PFSK-1 (cell line): ENCODE measurements around the gene C1orf210.

Experiments used
- FOXP2 ChIP-seq: optimal IDR thresholded peaks from 2 replicates; pipeline ENCODE3; 2011; ENCODE audit warnings: borderline replicate concordance, control low read depth, inconsistent platforms; ENCODE audit not compliant: insufficient read depth; ENCODE audit errors: extremely low read length, extremely low read depth
- POLR2AphosphoS5 ChIP-seq: IDR thresholded peaks from 2 replicates; pipeline ENCODE4 v1.6.1; 2012; ENCODE audit warnings: low read depth, mild to moderate bottlenecking, control low read depth, low read length, moderate library complexity
- SIN3A ChIP-seq: IDR thresholded peaks from 2 replicates; pipeline ENCODE4 v1.6.1; 2012; ENCODE audit warnings: mild to moderate bottlenecking, low read length, moderate library complexity, borderline replicate concordance; ENCODE audit not compliant: insufficient read depth
- TAF1 ChIP-seq: IDR thresholded peaks from 2 replicates; pipeline ENCODE4 v1.6.1; 2012; ENCODE audit warnings: low read length, control low read depth, borderline replicate concordance; ENCODE audit not compliant: insufficient read depth
- TF ChIP-seq, protein P1 (sequence below), 2 experiments: IDR thresholded peaks; 2 replicates each; pipeline versions ENCODE4 v1.6.1 to v1.8.0; 2011 to 2012; ENCODE audit warnings: low read depth in 2 of 2, low read length in 2 of 2, control low read depth in 1 of 2, inconsistent platforms in 1 of 2, mild to moderate bottlenecking in 1 of 2, moderate library complexity in 1 of 2; ENCODE audit not compliant: insufficient read depth in 1 of 2

Gene C1orf210

DNA sequence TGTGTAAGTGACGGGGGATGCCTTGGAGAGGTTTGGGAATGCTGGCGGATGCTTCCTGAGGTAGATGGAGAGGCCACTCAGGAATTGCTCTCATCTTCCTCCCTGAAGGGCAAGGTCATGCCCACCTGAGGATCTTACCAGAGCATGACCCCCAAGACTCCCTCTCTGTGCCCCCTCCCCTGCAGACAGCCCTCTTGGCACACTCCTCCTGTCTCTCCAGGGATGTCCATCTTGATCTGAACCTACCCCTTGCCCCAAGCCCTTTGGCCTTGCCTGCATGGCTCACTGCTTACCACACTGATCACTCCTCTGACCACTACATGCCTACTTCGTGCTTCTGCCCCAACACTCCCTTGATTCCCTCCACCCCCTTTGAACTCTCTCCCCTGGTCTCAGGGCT, 34.4 kb upstream of the C1orf210 start:
- TF ChIP-seq TAF1 (no peak), SIN3A (no peak), FOXP2 (no peak), POLR2AphosphoS5 (no peak)
- TF ChIP-seq, protein P1, sequence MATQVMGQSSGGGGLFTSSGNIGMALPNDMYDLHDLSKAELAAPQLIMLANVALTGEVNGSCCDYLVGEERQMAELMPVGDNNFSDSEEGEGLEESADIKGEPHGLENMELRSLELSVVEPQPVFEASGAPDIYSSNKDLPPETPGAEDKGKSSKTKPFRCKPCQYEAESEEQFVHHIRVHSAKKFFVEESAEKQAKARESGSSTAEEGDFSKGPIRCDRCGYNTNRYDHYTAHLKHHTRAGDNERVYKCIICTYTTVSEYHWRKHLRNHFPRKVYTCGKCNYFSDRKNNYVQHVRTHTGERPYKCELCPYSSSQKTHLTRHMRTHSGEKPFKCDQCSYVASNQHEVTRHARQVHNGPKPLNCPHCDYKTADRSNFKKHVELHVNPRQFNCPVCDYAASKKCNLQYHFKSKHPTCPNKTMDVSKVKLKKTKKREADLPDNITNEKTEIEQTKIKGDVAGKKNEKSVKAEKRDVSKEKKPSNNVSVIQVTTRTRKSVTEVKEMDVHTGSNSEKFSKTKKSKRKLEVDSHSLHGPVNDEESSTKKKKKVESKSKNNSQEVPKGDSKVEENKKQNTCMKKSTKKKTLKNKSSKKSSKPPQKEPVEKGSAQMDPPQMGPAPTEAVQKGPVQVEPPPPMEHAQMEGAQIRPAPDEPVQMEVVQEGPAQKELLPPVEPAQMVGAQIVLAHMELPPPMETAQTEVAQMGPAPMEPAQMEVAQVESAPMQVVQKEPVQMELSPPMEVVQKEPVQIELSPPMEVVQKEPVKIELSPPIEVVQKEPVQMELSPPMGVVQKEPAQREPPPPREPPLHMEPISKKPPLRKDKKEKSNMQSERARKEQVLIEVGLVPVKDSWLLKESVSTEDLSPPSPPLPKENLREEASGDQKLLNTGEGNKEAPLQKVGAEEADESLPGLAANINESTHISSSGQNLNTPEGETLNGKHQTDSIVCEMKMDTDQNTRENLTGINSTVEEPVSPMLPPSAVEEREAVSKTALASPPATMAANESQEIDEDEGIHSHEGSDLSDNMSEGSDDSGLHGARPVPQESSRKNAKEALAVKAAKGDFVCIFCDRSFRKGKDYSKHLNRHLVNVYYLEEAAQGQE (IDR thresholded peaks at IDR 0.05; ENCODE audit: insufficient read depth in 1 of 2, low read depth in 2 of 2, low read length in 2 of 2) = no peak

DNA sequence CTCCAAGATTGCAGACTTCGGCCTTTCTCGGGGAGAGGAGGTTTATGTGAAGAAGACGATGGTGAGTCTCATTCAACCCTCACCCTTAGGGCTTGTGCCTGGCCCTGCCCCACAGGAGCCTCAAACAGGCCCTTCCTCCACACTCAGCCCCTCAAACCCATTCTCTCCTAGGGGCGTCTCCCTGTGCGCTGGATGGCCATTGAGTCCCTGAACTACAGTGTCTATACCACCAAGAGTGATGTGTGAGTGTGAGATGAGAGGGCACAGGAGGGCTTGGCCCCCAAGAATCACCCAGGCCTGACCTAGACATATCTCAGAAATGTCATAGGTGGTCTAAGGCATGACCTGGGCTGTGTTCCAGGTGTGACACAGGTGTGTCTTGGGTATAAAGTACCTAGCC, 33.9 kb upstream of the C1orf210 start:
- TF ChIP-seq TAF1 (no peak), POLR2AphosphoS5 (no peak), FOXP2 (no peak), SIN3A (no peak)
- TF ChIP-seq, protein P1 (IDR thresholded peaks at IDR 0.05; ENCODE audit: insufficient read depth in 1 of 2, low read depth in 2 of 2, low read length in 2 of 2) = no peak

DNA sequence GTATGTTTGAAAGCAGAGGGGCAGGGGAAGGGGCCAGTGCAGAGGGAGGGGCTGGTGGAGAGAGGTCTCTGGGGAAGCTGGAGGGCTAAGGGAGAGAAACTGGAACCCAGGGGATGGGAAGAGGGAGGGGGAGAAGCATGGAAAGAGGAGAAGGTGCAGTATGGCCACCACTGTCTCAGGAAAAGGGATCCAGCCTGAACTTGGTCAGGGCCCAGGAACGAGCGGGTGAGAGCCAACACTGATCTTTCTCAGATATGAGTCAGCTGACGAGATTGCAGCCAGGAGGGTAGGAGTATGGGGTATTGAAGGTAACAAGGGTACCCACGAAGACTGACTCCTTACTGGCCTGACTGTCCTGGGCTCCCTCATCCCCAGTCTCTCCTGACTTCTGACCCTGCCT, 33.5 kb upstream of the C1orf210 start:
- TF ChIP-seq, protein P1 (IDR thresholded peaks at IDR 0.05; ENCODE audit: insufficient read depth in 1 of 2, low read depth in 2 of 2, low read length in 2 of 2) = no peak
- TF ChIP-seq TAF1 (no peak), SIN3A (no peak), POLR2AphosphoS5 (no peak), FOXP2 (no peak)

DNA sequence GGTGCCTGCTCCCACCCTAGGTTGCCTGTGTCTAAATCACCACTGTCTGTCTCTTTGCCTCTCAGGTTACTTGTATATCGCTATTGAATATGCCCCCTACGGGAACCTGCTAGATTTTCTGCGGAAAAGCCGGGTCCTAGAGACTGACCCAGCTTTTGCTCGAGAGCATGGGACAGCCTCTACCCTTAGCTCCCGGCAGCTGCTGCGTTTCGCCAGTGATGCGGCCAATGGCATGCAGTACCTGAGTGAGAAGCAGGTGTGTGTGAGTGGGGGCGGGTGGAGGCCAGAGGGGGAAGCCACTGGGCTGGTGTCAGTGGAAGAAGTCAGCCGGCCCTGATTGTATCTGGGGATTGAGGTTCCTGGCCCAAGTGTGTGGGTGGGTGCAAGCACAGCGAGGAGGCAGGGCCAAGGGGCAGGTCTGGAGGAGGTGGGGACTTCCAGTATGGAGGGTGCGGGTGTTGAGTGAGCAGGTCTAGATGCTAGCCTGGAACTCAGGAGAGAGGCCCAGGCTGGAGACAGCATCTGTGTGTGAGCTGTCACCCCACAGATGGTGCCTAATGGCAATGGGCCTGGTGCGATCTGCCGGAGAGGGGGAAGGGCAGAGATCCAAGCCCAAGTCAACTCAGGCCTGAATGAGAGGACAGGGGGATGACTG, 32.6 kb upstream of the C1orf210 start:
- TF ChIP-seq FOXP2 (no peak), POLR2AphosphoS5 (no peak), SIN3A (no peak), TAF1 (no peak)
- TF ChIP-seq, protein P1 (IDR thresholded peaks at IDR 0.05; ENCODE audit: insufficient read depth in 1 of 2, low read depth in 2 of 2, low read length in 2 of 2) = no peak
